GM21526 (cell line): Measurements from ENCODE around the gene ADISSP.
"Not testable (repeated sequence)": the region's sequence is repeated elsewhere in the genome, so short reads cannot be mapped to it uniquely, and the experiment has no call there.

Experiments
- ATAC-seq: cut with Tn5 transposase; IDR thresholded peaks from one replicate; pipeline ENCODE4 v1.9.1; 2021; ENCODE audit warnings: moderate library complexity; ENCODE audit not compliant: unreplicated experiment, low FRiP score

The ADISSP gene

GRCh38 chr20:3798373-3798768 lies 30.8 kb upstream of the ADISSP start:
- no peak for ATAC-seq

- ATAC-seq: no peak
These were observed 30.2 kb upstream of the ADISSP start for GRCh38 chr20:3797592-3798372.

- ATAC-seq: no peak
These were observed 29.6 kb upstream of the ADISSP start for GRCh38 chr20:3797226-3797545.

GRCh38 chr20:3796477-3797225 lies 29.1 kb upstream of the ADISSP start:
- ATAC-seq: no peak

- peak; percentile 60 for ATAC-seq
These were observed 28.2 kb upstream of the ADISSP start, which contains the start of gene CDC25B for GRCh38 chr20:3795511-3796468. TSS of gene CDC25B (plus strand) at chr20:3796310. CDS start at chr20:3796532, 222 bp downstream.

- ATAC-seq: no peak
These were observed 27.3 kb upstream of the ADISSP start for GRCh38 chr20:3794701-3795420.

- not testable (repeated sequence) for ATAC-seq
These were observed 26.6 kb upstream of the ADISSP start for GRCh38 chr20:3794168-3794567.

GRCh38 chr20:3789201-3789600 lies 21.6 kb upstream of the ADISSP start:
- not testable (repeated sequence) for ATAC-seq

GRCh38 chr20:3788685-3789155 lies 21.2 kb upstream of the ADISSP start:
- no peak for ATAC-seq

GRCh38 chr20:3787324-3788014 lies 19.9 kb upstream of the ADISSP start:
- ATAC-seq: no peak

GRCh38 chr20:3786665-3787323 lies 19.2 kb upstream of the ADISSP start, which contains the start of gene CENPB:
TSS of gene CENPB (minus strand) at chr20:3786740. CDS start at chr20:3786483, 257 bp downstream.
- ATAC-seq: peak; percentile 51

- peak; percentile 16 for ATAC-seq
These were observed 18.6 kb upstream of the ADISSP start for GRCh38 chr20:3786126-3786484.

- ATAC-seq: no peak
These were observed 17.9 kb upstream of the ADISSP start for GRCh38 chr20:3785240-3786125.

GRCh38 chr20:3784863-3785239 lies 17.3 kb upstream of the ADISSP start:
- no peak for ATAC-seq

- no peak for ATAC-seq
These were observed 16.8 kb upstream of the ADISSP start for GRCh38 chr20:3784216-3784853.

- no peak for ATAC-seq
These were observed 16.1 kb upstream of the ADISSP start for GRCh38 chr20:3783511-3784195.

GRCh38 chr20:3783068-3783489 lies 15.5 kb upstream of the ADISSP start:
- ATAC-seq: no peak
